HEK293T (cell line): ENCODE measurements around the gene HEATR5A.
"Not testable (repeated sequence)": the region's sequence is repeated elsewhere in the genome, so short reads cannot be mapped to it uniquely, and the experiment has no call there.

Experiments
- CTCF ChIA-PET: fragments of 350-600 bp; formaldehyde crosslinking; extraction: SDS; loops from one replicate; lab custom pipeline; 2021; ENCODE audit warnings: antibody characterized with exemption, inconsistent platforms; lab: Yijun Ruan, JAX
- POLR2A ChIA-PET: fragments of 350-600 bp; formaldehyde crosslinking; extraction: SDS; loops from one replicate; lab custom pipeline; 2020; ENCODE audit warnings: antibody characterized with exemption, inconsistent platforms; lab: Yijun Ruan, JAX
- DNase-seq: peaks from one replicate; pipeline ENCODE4 v3.0.0; 2012; ENCODE audit warnings: mixed read lengths; ENCODE audit errors: extremely low spot score
- ARNT ChIP-seq: fragments of 450-650 bp; IDR thresholded peaks from 2 replicates; pipeline ENCODE4 v1.6.1; 2017; ENCODE audit warnings: mild to moderate bottlenecking
- BHLHE40 ChIP-seq: fragments of 450-650 bp; IDR thresholded peaks from 2 replicates; pipeline ENCODE4 v1.6.1; 2016; ENCODE audit warnings: mild to moderate bottlenecking, moderate library complexity, borderline replicate concordance
- CTBP1 ChIP-seq: fragments of 450-650 bp; IDR thresholded peaks from 2 replicates; pipeline ENCODE4 v1.6.1; 2016; ENCODE audit warnings: borderline replicate concordance
- ELF4 ChIP-seq: fragments of 450-650 bp; IDR thresholded peaks from 2 replicates; pipeline ENCODE4 v1.6.1; 2017; ENCODE audit warnings: antibody characterized with exemption
- FOXA1 ChIP-seq: fragments of 450-650 bp; IDR thresholded peaks from 2 replicates; pipeline ENCODE4 v1.6.1; 2016; ENCODE audit warnings: mild to moderate bottlenecking
- FOXK2 ChIP-seq: fragments of 450-650 bp; IDR thresholded peaks from 2 replicates; pipeline ENCODE4 v1.6.1; 2016; ENCODE audit warnings: mild to moderate bottlenecking
- FOXM1 ChIP-seq: fragments of 450-650 bp; IDR thresholded peaks from 2 replicates; pipeline ENCODE4 v1.6.1; 2017; ENCODE audit warnings: mild to moderate bottlenecking, borderline replicate concordance
- HDGF ChIP-seq: fragments of 450-650 bp; IDR thresholded peaks from 2 replicates; pipeline ENCODE4 v1.6.1; 2017; ENCODE audit warnings: antibody characterized with exemption, borderline replicate concordance
- L3MBTL2 ChIP-seq: fragments of 450-650 bp; conservative IDR thresholded peaks from 2 replicates; pipeline ENCODE4 v1.6.1; 2016; ENCODE audit warnings: mild to moderate bottlenecking
- LEF1 ChIP-seq: fragments of 450-650 bp; IDR thresholded peaks from 2 replicates; pipeline ENCODE4 v1.6.1; 2017; ENCODE audit warnings: mild to moderate bottlenecking, borderline replicate concordance
- NFRKB ChIP-seq: fragments of 450-650 bp; IDR thresholded peaks from 2 replicates; pipeline ENCODE4 v1.6.1; 2016; ENCODE audit warnings: mild to moderate bottlenecking, moderate library complexity
- PKNOX1 ChIP-seq: fragments of 450-650 bp; IDR thresholded peaks from 2 replicates; pipeline ENCODE4 v1.6.1; 2016
- SP1 ChIP-seq: fragments of 450-650 bp; IDR thresholded peaks from 2 replicates; pipeline ENCODE4 v1.6.1; 2017
- SUZ12 ChIP-seq: fragments of 450-650 bp; IDR thresholded peaks from 2 replicates; pipeline ENCODE4 v1.6.1; 2016; ENCODE audit warnings: mild to moderate bottlenecking
- TARDBP ChIP-seq: fragments of 450-650 bp; IDR thresholded peaks from 2 replicates; pipeline ENCODE4 v1.6.1; 2016
- ZNF384 ChIP-seq: fragments of 450-650 bp; IDR thresholded peaks from 2 replicates; pipeline ENCODE4 v1.6.1; 2016

HEATR5A gene

DNA sequence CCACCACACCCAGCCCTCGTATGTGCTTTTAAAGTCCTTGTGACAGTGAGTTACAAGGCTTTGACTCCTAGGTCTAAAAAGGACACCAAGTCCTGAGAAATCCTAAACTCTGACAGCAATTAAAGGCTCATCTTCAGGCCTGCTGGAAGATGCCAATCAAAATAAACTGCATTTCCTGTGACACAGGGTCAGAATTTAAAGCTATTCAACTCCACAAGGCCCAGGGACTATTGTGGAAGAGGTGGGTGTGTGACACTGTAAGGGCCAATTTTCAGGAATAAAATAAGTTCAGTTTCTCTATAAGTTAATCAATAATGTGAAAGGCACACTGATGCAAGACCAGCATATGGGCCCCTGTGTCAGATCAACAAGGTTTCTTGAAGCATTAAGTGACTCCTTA, 143.3 kb downstream of the HEATR5A start:
- TF ChIP-seq TARDBP, result no peak
- no peak for TF ChIP-seq L3MBTL2
- TF ChIP-seq FOXK2, result no peak
- no peak for TF ChIP-seq SUZ12
- no peak for TF ChIP-seq NFRKB
- no peak for TF ChIP-seq SP1
- no peak for TF ChIP-seq FOXM1
- TF ChIP-seq LEF1, result no peak
- no peak for TF ChIP-seq ZNF384
- TF ChIP-seq ELF4, result no peak
- no peak for TF ChIP-seq BHLHE40
- TF ChIP-seq FOXA1, result no peak
- CTCF ChIA-PET, result no interaction called here
- DNase-seq, result no peak
- POLR2A ChIA-PET, result no interaction called here

DNA sequence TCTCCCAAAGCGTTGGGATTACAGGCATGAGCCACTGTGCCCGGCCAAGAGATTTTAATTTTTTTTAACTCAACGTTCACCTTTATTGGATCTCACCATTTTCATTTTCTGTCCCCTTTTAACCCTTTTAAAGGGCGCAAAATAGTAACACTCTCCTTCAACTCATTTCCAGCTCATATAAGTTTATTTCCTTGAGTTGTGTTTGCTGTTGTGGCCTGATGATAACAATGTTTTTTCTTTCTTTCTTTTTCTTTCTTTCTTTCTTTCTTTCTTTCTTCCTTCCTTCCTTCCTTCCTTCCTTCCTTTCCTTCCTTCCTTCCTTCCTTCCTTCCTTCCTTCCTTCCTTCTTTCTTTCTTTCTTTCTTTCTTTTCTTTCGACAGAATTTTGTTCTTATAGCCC, 143.9 kb downstream of the HEATR5A start:
- POLR2A ChIA-PET, CTCF ChIA-PET, DNase-seq: not testable (repeated sequence)

- no peak for DNase-seq
- TF ChIP-seq ZNF384 (no peak), LEF1 (no peak), FOXA1 (no peak), SUZ12 (no peak), SP1 (no peak), L3MBTL2 (no peak), ELF4 (no peak), HDGF (no peak), TARDBP (no peak), ARNT (no peak)
- CTCF ChIA-PET, result no interaction called here
- POLR2A ChIA-PET, result no interaction called here
These were observed 144.6 kb downstream of the HEATR5A start for GRCh38 chr14:31275731-31276130.

DNA sequence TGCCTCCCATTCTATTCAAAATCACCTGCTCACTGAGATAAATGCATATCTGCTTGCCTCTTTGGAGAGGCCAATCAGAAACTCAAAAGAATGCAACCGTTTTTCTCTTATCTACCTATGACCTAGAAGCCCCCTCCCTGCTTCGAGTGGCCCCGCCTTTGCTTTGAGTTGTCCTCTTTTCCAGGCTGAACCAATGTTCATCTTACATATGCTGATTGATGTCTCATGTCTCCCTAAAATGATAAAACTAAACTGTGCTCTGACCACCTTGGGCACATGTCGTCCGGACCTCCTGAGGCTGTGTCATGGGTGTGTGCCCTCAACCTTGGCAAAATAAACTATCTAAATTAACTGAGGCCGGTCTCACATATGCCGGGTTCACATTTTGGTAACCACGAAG, 148.7 kb downstream of the HEATR5A start:
- no peak for TF ChIP-seq SUZ12
- no peak for TF ChIP-seq TARDBP
- no peak for TF ChIP-seq PKNOX1
- TF ChIP-seq BHLHE40, result no peak
- no peak for TF ChIP-seq LEF1
- TF ChIP-seq ZNF384, result no peak
- TF ChIP-seq NFRKB, result no peak
- no peak for TF ChIP-seq HDGF
- TF ChIP-seq ELF4, result no peak
- DNase-seq, result no peak
- CTCF ChIA-PET, result no interaction called here
- POLR2A ChIA-PET, result no interaction called here

- ChIA-PET POLR2A (no interaction called here), CTCF (interaction anchor here (0.6 kb wide), 1 partner anchor 352 kb away, joined by 3 read pairs; no protein-coding TSS in a partner anchor)
- no peak for DNase-seq
- TF ChIP-seq L3MBTL2, result no peak
- no peak for TF ChIP-seq LEF1
- no peak for TF ChIP-seq NFRKB
- no peak for TF ChIP-seq FOXA1
- no peak for TF ChIP-seq ARNT
- no peak for TF ChIP-seq ZNF384
- TF ChIP-seq HDGF, result no peak
- TF ChIP-seq FOXK2, result no peak
- TF ChIP-seq CTBP1, result no peak
- no peak for TF ChIP-seq PKNOX1
- no peak for TF ChIP-seq TARDBP
- no peak for TF ChIP-seq SUZ12
- no peak for TF ChIP-seq SP1
- no peak for TF ChIP-seq FOXM1
- TF ChIP-seq ELF4, result no peak
- no peak for TF ChIP-seq BHLHE40
These were observed 150.1 kb downstream of the HEATR5A start for GRCh38 chr14:31270196-31270772.

DNA sequence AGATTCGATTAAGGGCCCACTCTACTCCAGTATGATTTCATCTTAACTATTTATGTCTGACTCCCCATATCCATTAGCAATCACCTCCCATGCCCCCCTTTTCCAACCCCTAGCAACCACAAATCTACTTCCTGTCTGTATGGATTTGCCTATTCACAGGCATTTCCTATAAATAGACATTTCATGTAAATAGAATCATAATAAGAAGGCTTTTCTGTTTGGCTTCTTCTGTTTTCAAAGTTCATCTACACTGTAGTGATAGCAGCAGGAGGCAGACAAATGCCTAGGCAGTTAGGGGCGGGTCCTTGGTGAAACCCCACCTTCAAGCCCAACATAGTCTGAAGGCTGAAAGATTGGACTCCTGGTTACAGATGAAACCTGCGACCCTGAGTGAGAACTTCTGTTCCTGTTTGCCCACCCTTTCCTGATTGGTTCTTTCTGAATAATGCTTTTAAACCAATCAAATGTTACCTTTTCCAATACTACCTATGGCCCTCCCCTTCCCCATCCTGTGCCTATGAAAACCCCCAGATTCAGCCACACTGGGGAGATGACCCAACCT, 150.6 kb downstream of the HEATR5A start:
- ChIA-PET CTCF (no interaction called here), POLR2A (no interaction called here)
- no peak for TF ChIP-seq ARNT
- TF ChIP-seq ZNF384, result no peak
- no peak for TF ChIP-seq FOXM1
- TF ChIP-seq L3MBTL2, result no peak
- TF ChIP-seq ELF4, result no peak
- TF ChIP-seq PKNOX1, result no peak
- no peak for TF ChIP-seq FOXA1
- TF ChIP-seq SUZ12, result no peak
- no peak for TF ChIP-seq TARDBP
- no peak for TF ChIP-seq NFRKB
- no peak for TF ChIP-seq FOXK2
- TF ChIP-seq LEF1, result no peak
- TF ChIP-seq CTBP1, result no peak
- TF ChIP-seq BHLHE40, result no peak
- DNase-seq, result no peak
